ENCODE data around the gene CIDEA. TPM values are rescaled to one million over a fixed set of nuclear protein-coding genes. Genes with fewer than 3 reads are reported as not detected.
A peak's percentile ranks its signal among the peaks of the same experiment; 100 is the strongest.
"Not testable (repeated sequence)": the region's sequence is repeated elsewhere in the genome, so short reads cannot be mapped to it uniquely, and the experiment has no call there.

Gene CIDEA
- total RNA-seq, result not detected

GRCh38 chr18:12254136-12254819, at the start of gene CIDEA:
CIDEA (plus strand) TSS chr18:12254361; CDS start chr18:12254384, 23 bp downstream.
- ATAC-seq (ENCODE audit: low FRiP score in 2 of 2) (peak in 1 of 2 donors; percentile 65), DNase-seq (peak in 1 of 2 donors; percentile 85)
- no peaks in the 10 kb centered on the region for H3K9me3 ChIP-seq
- peaks cover 2 to 21% (median 13%) of the 10 kb centered on the region in 4 donors for H3K27me3 ChIP-seq
- no peak for TF ChIP-seq EP300 (IDR thresholded peaks at IDR 0.05)
- no peak for TF ChIP-seq CTCF (IDR thresholded peaks at IDR 0.05)
- TF ChIP-seq POLR2AphosphoS5 (IDR thresholded peaks at IDR 0.05), result no peak
- no peaks in the 10 kb centered on the region for H3K36me3 ChIP-seq
- WGBS, 2 donors, result 3% methylated on average over 40 of the region's 69 CpGs; no CpG with 5 or more reads in 1 of the 2 donors
- no peak within 1 kb of the TSS for H3K27ac ChIP-seq
- H3K4me1 ChIP-seq, result peaks cover 13 to 17% (median 16%) of the 10 kb centered on the region in 4 donors
- H3K4me3 ChIP-seq, result peak within 1 kb of the TSS in 2 of 4 donors; percentile 22 to 23

- not testable (repeated sequence) for H3K36me3 ChIP-seq; H3K27ac ChIP-seq; H3K4me3 ChIP-seq; H3K27me3 ChIP-seq; DNase-seq; ATAC-seq (ENCODE audit: low FRiP score in 2 of 2); H3K9me3 ChIP-seq; H3K4me1 ChIP-seq
- 84 to 94% methylated on average over 4 to 13 of the region's 18 CpGs for WGBS, 2 donors
Observed at GRCh38 chr18:12208296-12209153, 45.6 kb upstream of the CIDEA start.

- not testable (repeated sequence) for H3K27ac ChIP-seq; DNase-seq; H3K4me3 ChIP-seq; H3K36me3 ChIP-seq; H3K4me1 ChIP-seq; H3K27me3 ChIP-seq; H3K9me3 ChIP-seq; ATAC-seq (ENCODE audit: low FRiP score in 2 of 2)
- WGBS, 2 donors, result no CpG with 5 or more reads among the region's 1 CpG
Observed at GRCh38 chr18:12212308-12212707, 41.9 kb upstream of the CIDEA start.

GRCh38 chr18:12214296-12215005, 39.7 kb upstream of the CIDEA start:
- not testable (repeated sequence) for H3K27ac ChIP-seq, H3K27me3 ChIP-seq, H3K4me1 ChIP-seq, DNase-seq, H3K4me3 ChIP-seq, H3K36me3 ChIP-seq, H3K9me3 ChIP-seq
- 64 to 95% methylated on average over 1 of the region's 1 CpG for WGBS, 2 donors
- peak in 1 of 2 donors; percentile 26 for ATAC-seq (ENCODE audit: low FRiP score in 2 of 2)

GRCh38 chr18:12216471-12216870, 37.7 kb upstream of the CIDEA start:
- WGBS, 2 donors, result 73 to 88% methylated on average over 1 to 2 of the region's 4 CpGs
- ATAC-seq (ENCODE audit: low FRiP score in 2 of 2); H3K27ac ChIP-seq; H3K9me3 ChIP-seq; H3K4me1 ChIP-seq; H3K4me3 ChIP-seq; H3K27me3 ChIP-seq; H3K36me3 ChIP-seq; DNase-seq: not testable (repeated sequence)

GRCh38 chr18:12218603-12219002, 35.6 kb upstream of the CIDEA start:
- not testable (repeated sequence) for H3K36me3 ChIP-seq; H3K27ac ChIP-seq; H3K9me3 ChIP-seq; H3K27me3 ChIP-seq; ATAC-seq (ENCODE audit: low FRiP score in 2 of 2); DNase-seq; H3K4me1 ChIP-seq; H3K4me3 ChIP-seq
- 67 to 69% methylated on average over 3 to 4 of the region's 6 CpGs for WGBS, 2 donors

GRCh38 chr18:12222041-12222440, 32.1 kb upstream of the CIDEA start:
- not testable (repeated sequence) for H3K9me3 ChIP-seq; ATAC-seq (ENCODE audit: low FRiP score in 2 of 2); H3K4me1 ChIP-seq; H3K36me3 ChIP-seq; DNase-seq; H3K4me3 ChIP-seq; H3K27me3 ChIP-seq; H3K27ac ChIP-seq
- 60% methylated on average over 1 of the region's 2 CpGs; no CpG with 5 or more reads in 1 of the 2 donors for WGBS, 2 donors

- ATAC-seq (ENCODE audit: low FRiP score in 2 of 2); H3K4me1 ChIP-seq: not testable (repeated sequence)
- WGBS, 2 donors, result 95 to 96% methylated on average over 1 of the region's 1 CpG
Observed at GRCh38 chr18:12223326-12223725, 30.8 kb upstream of the CIDEA start.

GRCh38 chr18:12226807-12227206, 27.4 kb upstream of the CIDEA start:
- not testable (repeated sequence) for H3K27me3 ChIP-seq; ATAC-seq (ENCODE audit: low FRiP score in 2 of 2); H3K4me1 ChIP-seq; H3K27ac ChIP-seq; H3K36me3 ChIP-seq; DNase-seq; H3K4me3 ChIP-seq; H3K9me3 ChIP-seq
- 11% methylated on average over 1 of the region's 2 CpGs; no CpG with 5 or more reads in 1 of the 2 donors for WGBS, 2 donors

More at GRCh38 chr18:12223326-12223725, 30.8 kb upstream of the CIDEA start:
- not testable (repeated sequence) for H3K9me3 ChIP-seq, H3K36me3 ChIP-seq, H3K27ac ChIP-seq, H3K4me3 ChIP-seq, H3K27me3 ChIP-seq, DNase-seq

GRCh38 chr18:12227399-12228186, 26.6 kb upstream of the CIDEA start:
- H3K36me3 ChIP-seq, H3K4me1 ChIP-seq, H3K4me3 ChIP-seq, H3K27me3 ChIP-seq, H3K9me3 ChIP-seq, DNase-seq, H3K27ac ChIP-seq: not testable (repeated sequence)
- ATAC-seq (ENCODE audit: low FRiP score in 2 of 2), result peak in 1 of 2 donors; percentile 14
- 72 to 81% methylated on average over 5 to 6 of the region's 27 CpGs for WGBS, 2 donors

Data from upper lobe of left lung (tissue), 6 donors.